Measurements from ENCODE around the gene GNAQ.
"Not testable (repeated sequence)": the region's sequence is repeated elsewhere in the genome, so short reads cannot be mapped to it uniquely, and the experiment has no call there.

GNAQ gene

GRCh38 chr9:77800924-77801551 is 230.6 kb downstream of the GNAQ start:
- in situ Hi-C loops (cut with MboI; ENCODE audit: low sequenced_read_pairs) = no loop called here

GRCh38 chr9:77798140-77798539 is 233.5 kb downstream of the GNAQ start:
- in situ Hi-C loops (cut with MboI; ENCODE audit: low sequenced_read_pairs) = no loop called here

GRCh38 chr9:77794985-77795384 is 236.6 kb downstream of the GNAQ start:
- in situ Hi-C loops (cut with MboI; ENCODE audit: low sequenced_read_pairs) = no loop called here

- in situ Hi-C loops (cut with MboI; ENCODE audit: low sequenced_read_pairs) = no loop called here
Observed at GRCh38 chr9:77793849-77794248, 237.8 kb downstream of the GNAQ start.

GRCh38 chr9:77789891-77790290 is 241.7 kb downstream of the GNAQ start:
- in situ Hi-C loops (cut with MboI; ENCODE audit: low sequenced_read_pairs) = no loop called here

- in situ Hi-C loops (cut with MboI; ENCODE audit: low sequenced_read_pairs) = no loop called here
Observed at GRCh38 chr9:77785341-77785740, 246.3 kb downstream of the GNAQ start.

- in situ Hi-C loops (cut with MboI; ENCODE audit: low sequenced_read_pairs) = no loop called here
Observed at GRCh38 chr9:77783518-77783917, 248.1 kb downstream of the GNAQ start.

- in situ Hi-C loops (cut with MboI; ENCODE audit: low sequenced_read_pairs) = no loop called here
Observed at GRCh38 chr9:77779010-77779409, 252.6 kb downstream of the GNAQ start.

- in situ Hi-C loops (cut with MboI; ENCODE audit: low sequenced_read_pairs) = no loop called here
Observed at GRCh38 chr9:77773381-77773780, 258.2 kb downstream of the GNAQ start.

- in situ Hi-C loops (cut with MboI; ENCODE audit: low sequenced_read_pairs) = no loop called here
Observed at GRCh38 chr9:77772646-77773045, 259.0 kb downstream of the GNAQ start.

GRCh38 chr9:77771171-77771570 is 260.4 kb downstream of the GNAQ start:
- in situ Hi-C loops (cut with MboI; ENCODE audit: low sequenced_read_pairs) = no loop called here

GRCh38 chr9:77770340-77770739 is 261.3 kb downstream of the GNAQ start:
- in situ Hi-C loops (cut with MboI; ENCODE audit: low sequenced_read_pairs) = no loop called here

GRCh38 chr9:77769246-77769645 is 262.4 kb downstream of the GNAQ start:
- in situ Hi-C loops (cut with MboI; ENCODE audit: low sequenced_read_pairs) = no loop called here

GRCh38 chr9:77766587-77766986 is 265.0 kb downstream of the GNAQ start:
- in situ Hi-C loops (cut with MboI; ENCODE audit: low sequenced_read_pairs) = no loop called here

- in situ Hi-C loops (cut with MboI; ENCODE audit: low sequenced_read_pairs) = no loop called here
Observed at GRCh38 chr9:77765781-77766259, 265.8 kb downstream of the GNAQ start.

GRCh38 chr9:77764894-77765780 is 266.5 kb downstream of the GNAQ start:
- in situ Hi-C loops (cut with MboI; ENCODE audit: low sequenced_read_pairs) = no loop called here

- in situ Hi-C loops (cut with MboI; ENCODE audit: low sequenced_read_pairs) = no loop called here
Observed at GRCh38 chr9:77763566-77763965, 268.0 kb downstream of the GNAQ start.

- in situ Hi-C loops (cut with MboI; ENCODE audit: low sequenced_read_pairs) = not testable (repeated sequence)
Observed at GRCh38 chr9:77760919-77761318, 270.7 kb downstream of the GNAQ start.

- in situ Hi-C loops (cut with MboI; ENCODE audit: low sequenced_read_pairs) = no loop called here
Observed at GRCh38 chr9:77759391-77759790, 272.2 kb downstream of the GNAQ start.

GRCh38 chr9:77756449-77756848 is 275.2 kb downstream of the GNAQ start:
- in situ Hi-C loops (cut with MboI; ENCODE audit: low sequenced_read_pairs) = no loop called here

- in situ Hi-C loops (cut with MboI; ENCODE audit: low sequenced_read_pairs) = no loop called here
Observed at GRCh38 chr9:77753180-77753579, 278.4 kb downstream of the GNAQ start.

GRCh38 chr9:77752554-77752953 is 279.1 kb downstream of the GNAQ start:
- in situ Hi-C loops (cut with MboI; ENCODE audit: low sequenced_read_pairs) = no loop called here
